ENCODE data around the gene PPFIA1. TPM values are rescaled to one million over a fixed set of nuclear protein-coding genes. Genes with fewer than 3 reads are reported as not detected.

The PPFIA1 gene
- total RNA-seq, 1 experiment from 2014 or later: 113 TPM

DNA sequence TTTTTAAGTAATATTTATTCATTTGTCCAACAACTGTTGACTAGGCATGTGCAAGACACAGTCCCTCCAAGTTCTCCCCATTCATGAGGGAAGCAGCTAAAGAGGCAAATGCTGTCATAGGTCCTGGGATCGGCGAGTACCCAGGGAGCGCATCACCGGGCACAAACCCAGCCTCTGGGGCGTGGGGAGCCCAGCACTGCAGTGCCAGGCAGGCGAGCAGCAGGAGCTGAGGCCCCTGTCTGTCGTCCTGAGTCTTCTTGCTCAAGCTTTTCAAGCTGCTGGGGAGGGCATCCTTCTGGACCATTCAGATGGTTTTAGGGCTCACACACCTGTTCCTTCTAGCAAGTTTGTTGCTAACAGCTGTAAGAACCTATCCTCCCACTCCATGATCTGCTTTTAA is 62.1 kb downstream of the PPFIA1 start:
- peaks cover 90% of the 10 kb centered on the region for H3K36me3 ChIP-seq (ENCODE audit: insufficient read depth, low read length, poor library complexity, severe bottlenecking)
- TF ChIP-seq, protein P1, sequence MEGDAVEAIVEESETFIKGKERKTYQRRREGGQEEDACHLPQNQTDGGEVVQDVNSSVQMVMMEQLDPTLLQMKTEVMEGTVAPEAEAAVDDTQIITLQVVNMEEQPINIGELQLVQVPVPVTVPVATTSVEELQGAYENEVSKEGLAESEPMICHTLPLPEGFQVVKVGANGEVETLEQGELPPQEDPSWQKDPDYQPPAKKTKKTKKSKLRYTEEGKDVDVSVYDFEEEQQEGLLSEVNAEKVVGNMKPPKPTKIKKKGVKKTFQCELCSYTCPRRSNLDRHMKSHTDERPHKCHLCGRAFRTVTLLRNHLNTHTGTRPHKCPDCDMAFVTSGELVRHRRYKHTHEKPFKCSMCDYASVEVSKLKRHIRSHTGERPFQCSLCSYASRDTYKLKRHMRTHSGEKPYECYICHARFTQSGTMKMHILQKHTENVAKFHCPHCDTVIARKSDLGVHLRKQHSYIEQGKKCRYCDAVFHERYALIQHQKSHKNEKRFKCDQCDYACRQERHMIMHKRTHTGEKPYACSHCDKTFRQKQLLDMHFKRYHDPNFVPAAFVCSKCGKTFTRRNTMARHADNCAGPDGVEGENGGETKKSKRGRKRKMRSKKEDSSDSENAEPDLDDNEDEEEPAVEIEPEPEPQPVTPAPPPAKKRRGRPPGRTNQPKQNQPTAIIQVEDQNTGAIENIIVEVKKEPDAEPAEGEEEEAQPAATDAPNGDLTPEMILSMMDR (conservative IDR thresholded peaks at IDR 0.05; ENCODE audit: low read depth, low read length): no peak
- no peak for TF ChIP-seq EZH2 (IDR thresholded peaks at IDR 0.05; ENCODE audit: borderline replicate concordance, low read depth, low read length, poor library complexity, severe bottlenecking)

DNA sequence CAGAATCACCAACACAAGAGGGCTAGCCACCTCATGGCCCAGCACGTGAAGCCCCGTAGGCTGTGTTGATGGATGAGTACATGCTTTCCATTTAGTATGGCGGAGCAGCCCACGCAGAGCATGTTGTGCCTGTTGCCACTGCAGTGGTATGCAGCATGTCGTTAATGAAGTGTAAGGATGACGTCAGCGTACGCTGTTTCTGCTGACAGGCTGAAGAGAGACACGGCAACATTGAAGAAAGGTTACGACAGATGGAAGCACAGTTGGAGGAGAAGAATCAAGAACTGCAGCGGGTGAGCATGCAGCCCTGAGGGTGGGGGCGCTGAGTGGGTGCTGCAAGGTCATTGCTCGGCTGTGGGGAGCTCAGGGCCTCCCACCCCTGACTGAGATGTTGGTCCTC is 62.8 kb downstream of the PPFIA1 start:
- no peak overlapping the region for H3K27ac ChIP-seq (ENCODE audit: low read depth, low read length, poor library complexity, severe bottlenecking)
- H3K36me3 ChIP-seq (ENCODE audit: insufficient read depth, low read length, poor library complexity, severe bottlenecking): peaks cover 90% of the 10 kb centered on the region
- TF ChIP-seq EZH2 (IDR thresholded peaks at IDR 0.05; ENCODE audit: borderline replicate concordance, low read depth, low read length, poor library complexity, severe bottlenecking): no peak
- TF ChIP-seq, protein P1 (conservative IDR thresholded peaks at IDR 0.05; ENCODE audit: low read depth, low read length): no peak
- POLR2A ChIA-PET (ENCODE audit: low non-redundant PET): no interaction called here
- no peaks in the 10 kb centered on the region for H3K27me3 ChIP-seq (replicated peaks; ENCODE audit: insufficient read depth, low read depth, low read length, poor library complexity)
- H3K9me3 ChIP-seq (ENCODE audit: low read depth, low read length, poor library complexity, severe bottlenecking): no peaks in the 10 kb centered on the region
- BruUV-seq (replicated peaks): no TSS peak
- H3K4me3 ChIP-seq (ENCODE audit: low read depth, low read length, poor library complexity, severe bottlenecking): no peak overlapping the region
- intact Hi-C loops (cut with micrococcal nuclease; ENCODE audit: unreplicated experiment): no loop called here
- CTCF ChIA-PET: no interaction called here
- DNase-seq (ENCODE audit: low spot score): no peak
- peaks cover 15% of the 10 kb centered on the region for H3K4me1 ChIP-seq (ENCODE audit: insufficient read depth, low read length, poor library complexity, severe bottlenecking)

More for the DNA sequence above, 62.1 kb downstream of the PPFIA1 start:
- POLR2A ChIA-PET (ENCODE audit: low non-redundant PET): no interaction called here
- DNase-seq (ENCODE audit: low spot score): no peak
- Histone ChIP-seq H3K9me3 (ENCODE audit: low read depth, low read length, poor library complexity, severe bottlenecking) (no peaks in the 10 kb centered on the region), H3K27me3 (replicated peaks; ENCODE audit: insufficient read depth, low read depth, low read length, poor library complexity) (no peaks in the 10 kb centered on the region), H3K4me1 (ENCODE audit: insufficient read depth, low read length, poor library complexity, severe bottlenecking) (peaks cover 15% of the 10 kb centered on the region), H3K4me3 (ENCODE audit: low read depth, low read length, poor library complexity, severe bottlenecking) (no peak overlapping the region), H3K27ac (ENCODE audit: low read depth, low read length, poor library complexity, severe bottlenecking) (no peak overlapping the region)
- no TSS peak for BruUV-seq (replicated peaks)
- CTCF ChIA-PET: no interaction called here
- intact Hi-C loops (cut with micrococcal nuclease; ENCODE audit: unreplicated experiment): no loop called here

DNA sequence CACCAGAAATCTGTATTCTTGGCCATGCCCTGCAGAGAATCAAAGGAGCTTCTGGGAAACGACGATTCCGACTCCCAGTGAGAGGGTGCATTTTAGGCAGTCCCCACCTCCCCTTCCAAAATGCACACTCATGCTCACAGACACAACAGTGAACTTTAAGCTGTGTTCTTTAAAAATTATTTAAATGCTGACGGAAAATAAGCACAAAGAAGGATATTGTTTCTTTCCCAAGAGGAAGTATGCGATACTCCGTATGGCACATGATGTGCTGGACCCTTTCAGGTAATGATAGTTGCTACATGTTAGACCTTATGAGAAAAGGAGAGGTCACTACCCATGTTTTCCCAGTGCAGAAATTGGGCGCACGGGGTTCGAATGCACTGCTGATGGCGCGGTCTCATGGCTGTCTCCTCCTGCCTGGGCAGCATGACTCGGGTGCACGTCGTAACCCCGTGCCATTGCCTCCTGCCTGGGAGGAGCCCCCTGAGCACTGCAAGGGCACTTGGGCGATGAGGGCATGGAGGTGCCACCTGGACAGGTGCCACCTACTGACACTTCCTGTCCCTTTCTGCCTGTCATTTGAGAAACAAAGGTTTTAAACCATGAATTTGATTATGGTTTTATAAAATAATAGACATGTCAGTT is 64.0 kb downstream of the PPFIA1 start:
- H3K4me1 ChIP-seq (ENCODE audit: insufficient read depth, low read length, poor library complexity, severe bottlenecking): peaks cover 15% of the 10 kb centered on the region
- TF ChIP-seq EZH2 (IDR thresholded peaks at IDR 0.05; ENCODE audit: borderline replicate concordance, low read depth, low read length, poor library complexity, severe bottlenecking): no peak
- TF ChIP-seq, protein P1 (conservative IDR thresholded peaks at IDR 0.05; ENCODE audit: low read depth, low read length): no peak
- H3K4me3 ChIP-seq (ENCODE audit: low read depth, low read length, poor library complexity, severe bottlenecking): no peak overlapping the region
- DNase-seq (ENCODE audit: low spot score): no peak
- POLR2A ChIA-PET (ENCODE audit: low non-redundant PET): no interaction called here
- no peaks in the 10 kb centered on the region for H3K27me3 ChIP-seq (replicated peaks; ENCODE audit: insufficient read depth, low read depth, low read length, poor library complexity)
- peaks cover 93% of the 10 kb centered on the region for H3K36me3 ChIP-seq (ENCODE audit: insufficient read depth, low read length, poor library complexity, severe bottlenecking)
- H3K27ac ChIP-seq (ENCODE audit: low read depth, low read length, poor library complexity, severe bottlenecking): peak overlapping the region; percentile 16
- no peaks in the 10 kb centered on the region for H3K9me3 ChIP-seq (ENCODE audit: low read depth, low read length, poor library complexity, severe bottlenecking)
- CTCF ChIA-PET: no interaction called here
- intact Hi-C loops (cut with micrococcal nuclease; ENCODE audit: unreplicated experiment): no loop called here
- BruUV-seq (replicated peaks): no TSS peak

All from A673 (cell line).